ENCODE data around the gene TCF7L2. TPM values are rescaled to one million over a fixed set of nuclear protein-coding genes. Genes with fewer than 3 reads are reported as not detected.

TCF7L2 gene
- total and polyA plus RNA-seq, 4 donors, result 9.1 to 32.3 (median 21.4) TPM

GRCh38 chr10:112981553-112981952 is 31.5 kb downstream of the TCF7L2 start:
- H3K4me1 ChIP-seq (ENCODE audit: control insufficient read depth in 5 of 5, insufficient read depth in 5 of 5, low read length in 5 of 5), result peaks cover 4 to 17% (median 10%) of the 10 kb centered on the region in 5 donors
- peaks cover 0 to 3% (median 1%) of the 10 kb centered on the region in 4 donors for H3K36me3 ChIP-seq (ENCODE audit: control insufficient read depth in 4 of 4, insufficient read depth in 4 of 4, low read length in 4 of 4)
- ATAC-seq (ENCODE audit: insufficient read depth, low FRiP score) (no peak), DNase-seq (no peak)
- H3K27ac ChIP-seq (ENCODE audit: low read depth in 1 of 2, low read length in 1 of 2), result no peak overlapping the region
- no peaks in the 10 kb centered on the region for H3K27me3 ChIP-seq (ENCODE audit: control insufficient read depth in 3 of 3, insufficient read depth in 3 of 3, low read length in 2 of 3)
- H3K9ac ChIP-seq (ENCODE audit: insufficient read depth in 1 of 2, low read length in 2 of 2), result no peak overlapping the region
- no peak overlapping the region for H3K4me3 ChIP-seq
- WGBS, 2 donors, result 33 to 57% methylated on average over 7 of the region's 7 CpGs
- no peaks in the 10 kb centered on the region for H3K9me3 ChIP-seq (ENCODE audit: control insufficient read depth in 4 of 4, insufficient read depth in 3 of 4, low read length in 3 of 4)
- TF ChIP-seq, protein P1, sequence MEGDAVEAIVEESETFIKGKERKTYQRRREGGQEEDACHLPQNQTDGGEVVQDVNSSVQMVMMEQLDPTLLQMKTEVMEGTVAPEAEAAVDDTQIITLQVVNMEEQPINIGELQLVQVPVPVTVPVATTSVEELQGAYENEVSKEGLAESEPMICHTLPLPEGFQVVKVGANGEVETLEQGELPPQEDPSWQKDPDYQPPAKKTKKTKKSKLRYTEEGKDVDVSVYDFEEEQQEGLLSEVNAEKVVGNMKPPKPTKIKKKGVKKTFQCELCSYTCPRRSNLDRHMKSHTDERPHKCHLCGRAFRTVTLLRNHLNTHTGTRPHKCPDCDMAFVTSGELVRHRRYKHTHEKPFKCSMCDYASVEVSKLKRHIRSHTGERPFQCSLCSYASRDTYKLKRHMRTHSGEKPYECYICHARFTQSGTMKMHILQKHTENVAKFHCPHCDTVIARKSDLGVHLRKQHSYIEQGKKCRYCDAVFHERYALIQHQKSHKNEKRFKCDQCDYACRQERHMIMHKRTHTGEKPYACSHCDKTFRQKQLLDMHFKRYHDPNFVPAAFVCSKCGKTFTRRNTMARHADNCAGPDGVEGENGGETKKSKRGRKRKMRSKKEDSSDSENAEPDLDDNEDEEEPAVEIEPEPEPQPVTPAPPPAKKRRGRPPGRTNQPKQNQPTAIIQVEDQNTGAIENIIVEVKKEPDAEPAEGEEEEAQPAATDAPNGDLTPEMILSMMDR (IDR thresholded peaks at IDR 0.05; ENCODE audit: control extremely low read depth, extremely low read depth), result no peak

GRCh38 chr10:112983444-112984056 is 33.5 kb downstream of the TCF7L2 start:
- H3K36me3 ChIP-seq (ENCODE audit: control insufficient read depth in 4 of 4, insufficient read depth in 4 of 4, low read length in 4 of 4), result peaks cover 0 to 4% (median 3%) of the 10 kb centered on the region in 4 donors
- 90% methylated on average over 9 of the region's 9 CpGs for WGBS, 2 donors
- no peak overlapping the region for H3K4me3 ChIP-seq
- H3K9ac ChIP-seq (ENCODE audit: insufficient read depth in 1 of 2, low read length in 2 of 2), result no peak overlapping the region
- H3K9me3 ChIP-seq (ENCODE audit: control insufficient read depth in 4 of 4, insufficient read depth in 3 of 4, low read length in 3 of 4), result no peaks in the 10 kb centered on the region
- no peak overlapping the region for H3K27ac ChIP-seq (ENCODE audit: low read depth in 1 of 2, low read length in 1 of 2)
- TF ChIP-seq, protein P1 (IDR thresholded peaks at IDR 0.05; ENCODE audit: control extremely low read depth, extremely low read depth), result no peak
- H3K27me3 ChIP-seq (ENCODE audit: control insufficient read depth in 3 of 3, insufficient read depth in 3 of 3, low read length in 2 of 3), result no peaks in the 10 kb centered on the region
- ATAC-seq (ENCODE audit: insufficient read depth, low FRiP score) (no peak), DNase-seq (no peak)
- H3K4me1 ChIP-seq (ENCODE audit: control insufficient read depth in 5 of 5, insufficient read depth in 5 of 5, low read length in 5 of 5), result peaks cover 7 to 23% (median 18%) of the 10 kb centered on the region in 5 donors

DNA sequence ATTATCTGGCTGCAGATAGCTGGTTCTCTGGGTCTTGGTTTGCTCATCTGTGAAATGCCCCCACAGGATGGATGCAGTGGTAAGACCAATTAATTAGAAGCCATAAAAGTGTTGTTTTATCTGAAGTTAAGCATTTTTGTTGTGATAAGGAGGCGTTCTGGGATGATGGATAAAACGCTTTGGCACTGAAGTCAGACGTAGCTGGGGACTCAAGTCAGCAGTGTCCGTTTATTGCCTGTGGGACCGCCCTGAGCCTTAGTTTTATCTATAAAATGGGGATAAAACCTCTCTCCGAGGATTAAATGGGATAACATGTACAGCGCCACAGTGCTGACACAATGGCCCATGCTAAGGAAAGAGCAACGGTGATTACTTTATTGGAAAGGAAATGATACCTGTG is 34.7 kb downstream of the TCF7L2 start:
- DNase-seq, result no peak
- Histone ChIP-seq H3K9ac (ENCODE audit: insufficient read depth in 1 of 2, low read length in 2 of 2) (no peak overlapping the region), H3K27ac (ENCODE audit: low read depth in 1 of 2, low read length in 1 of 2) (no peak overlapping the region), H3K36me3 (ENCODE audit: control insufficient read depth in 4 of 4, insufficient read depth in 4 of 4, low read length in 4 of 4) (peaks cover 0 to 9% (median 3%) of the 10 kb centered on the region in 4 donors), H3K4me3 (no peak overlapping the region), H3K9me3 (ENCODE audit: control insufficient read depth in 4 of 4, insufficient read depth in 3 of 4, low read length in 3 of 4) (no peaks in the 10 kb centered on the region), H3K27me3 (ENCODE audit: control insufficient read depth in 3 of 3, insufficient read depth in 3 of 3, low read length in 2 of 3) (no peaks in the 10 kb centered on the region), H3K4me1 (ENCODE audit: control insufficient read depth in 5 of 5, insufficient read depth in 5 of 5, low read length in 5 of 5) (peaks cover 7 to 23% (median 22%) of the 10 kb centered on the region in 5 donors)
- WGBS, 2 donors, result 87 to 90% methylated on average over 8 of the region's 8 CpGs
- ATAC-seq (ENCODE audit: insufficient read depth, low FRiP score), result no peak
- TF ChIP-seq, protein P1 (IDR thresholded peaks at IDR 0.05; ENCODE audit: control extremely low read depth, extremely low read depth), result no peak
